Epithelial cell of prostate (primary cell): ENCODE results near the gene LRMDA.

Source experiments
- DNase-seq: peaks from one replicate; pipeline ENCODE4 v3.0.0-alpha.2; 2011; ENCODE audit warnings: low read depth, low spot score
- H3K27ac ChIP-seq: fragments of 450-650 bp; 2 replicates; pipeline ENCODE4 v1.5.1; 2017; ENCODE audit warnings: mild to moderate bottlenecking

The LRMDA gene

GRCh38 chr10:76179806-76180205 lies 748.4 kb downstream of the LRMDA start:
- no peak for DNase-seq
- no peak overlapping the region for H3K27ac ChIP-seq

DNA sequence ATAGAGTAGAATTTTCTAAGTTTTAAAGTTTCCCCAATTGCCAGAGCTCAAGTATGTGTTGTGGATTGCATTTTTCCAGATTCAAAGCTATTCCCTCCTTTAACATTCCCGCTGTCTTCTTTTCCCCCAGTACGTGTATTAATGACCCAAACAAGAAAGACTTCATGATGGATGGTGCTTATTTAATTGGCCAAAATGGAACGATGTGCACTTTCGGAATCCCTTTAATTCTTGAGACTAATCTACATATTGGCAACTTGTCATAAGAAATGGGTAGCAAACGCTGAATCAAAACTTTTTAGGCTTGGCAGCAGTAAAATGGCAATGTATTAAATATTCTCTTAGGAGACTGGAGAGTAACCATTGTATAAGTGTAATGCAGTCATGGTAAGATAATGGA lies 753.2 kb downstream of the LRMDA start:
- no peak overlapping the region for H3K27ac ChIP-seq
- no peak for DNase-seq

- H3K27ac ChIP-seq: no peak overlapping the region
- DNase-seq: no peak
These were observed 754.3 kb downstream of the LRMDA start for GRCh38 chr10:76185471-76186301.

DNA sequence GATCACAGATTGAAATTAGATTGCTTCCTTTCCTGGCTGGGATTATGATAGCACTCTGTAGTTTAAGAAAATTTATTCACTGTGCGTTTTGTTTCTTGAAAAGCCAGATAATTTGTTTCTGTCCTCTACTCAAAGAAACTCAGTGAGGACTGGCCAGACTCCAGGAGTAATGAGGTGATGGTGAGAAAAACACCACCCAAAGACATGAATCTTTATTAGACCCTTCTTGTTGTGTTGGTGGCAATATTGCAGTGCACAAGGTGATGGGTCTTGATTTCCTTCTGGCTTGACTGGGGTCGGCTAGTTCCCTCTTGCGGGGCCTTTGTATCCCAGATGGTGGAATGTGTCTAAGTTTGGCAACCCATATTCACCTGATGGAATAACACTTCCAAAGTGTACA lies 756.8 kb downstream of the LRMDA start:
- DNase-seq: no peak

DNA sequence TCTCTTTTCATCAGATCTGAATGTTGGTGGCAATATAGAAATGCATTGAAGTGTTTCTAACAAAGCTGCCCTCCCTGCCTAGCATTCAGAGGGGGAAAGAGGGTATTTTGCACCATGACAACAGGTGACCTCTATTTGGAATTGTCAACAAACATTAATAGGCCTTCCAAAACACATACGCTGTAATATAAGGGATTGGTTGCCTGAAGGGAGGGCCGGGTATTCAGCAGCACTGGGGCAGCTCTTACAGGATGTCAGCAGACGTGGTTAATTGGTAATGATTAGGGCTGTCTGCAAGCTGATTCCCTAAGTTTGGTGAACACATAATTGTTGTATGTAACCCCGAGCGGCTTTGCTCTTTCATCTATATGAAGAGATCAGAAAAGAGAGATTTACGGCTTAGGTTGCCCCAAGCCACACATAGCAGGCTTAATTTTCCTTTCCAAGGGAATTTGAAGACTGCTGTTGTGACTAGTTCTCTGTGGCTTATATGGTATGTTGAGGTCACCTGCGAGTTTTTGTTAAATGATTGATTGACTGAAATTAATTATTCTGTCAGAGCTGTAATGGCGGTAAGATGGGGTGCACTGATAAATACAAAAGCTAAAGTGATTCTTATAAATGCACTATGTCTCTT lies 759.3 kb downstream of the LRMDA start:
- DNase-seq: no peak
- H3K27ac ChIP-seq: no peak overlapping the region

More for the DNA sequence above, 756.8 kb downstream of the LRMDA start:
- H3K27ac ChIP-seq: no peak overlapping the region

GRCh38 chr10:76191336-76191735 lies 759.9 kb downstream of the LRMDA start:
- H3K27ac ChIP-seq: no peak overlapping the region
- no peak for DNase-seq

DNA sequence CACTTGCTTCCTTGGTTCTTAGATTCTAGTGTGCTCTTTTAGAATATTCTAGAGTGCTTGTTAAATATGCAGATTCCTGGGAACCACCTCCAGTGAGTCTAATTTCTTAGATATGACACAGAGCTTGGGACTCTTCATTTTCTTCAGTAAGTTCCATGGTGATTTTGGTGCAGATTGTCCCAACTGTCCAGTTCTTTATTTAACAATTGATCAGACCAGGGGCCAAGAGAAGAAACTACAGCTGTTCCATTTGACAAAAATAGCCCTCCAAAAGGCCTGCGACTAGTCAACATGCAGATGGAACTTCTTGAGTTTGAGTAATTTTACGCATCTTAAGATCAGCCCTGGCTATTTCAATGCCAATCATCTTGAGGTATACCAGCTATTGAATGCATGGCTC lies 760.7 kb downstream of the LRMDA start:
- no peak overlapping the region for H3K27ac ChIP-seq
- no peak for DNase-seq

DNA sequence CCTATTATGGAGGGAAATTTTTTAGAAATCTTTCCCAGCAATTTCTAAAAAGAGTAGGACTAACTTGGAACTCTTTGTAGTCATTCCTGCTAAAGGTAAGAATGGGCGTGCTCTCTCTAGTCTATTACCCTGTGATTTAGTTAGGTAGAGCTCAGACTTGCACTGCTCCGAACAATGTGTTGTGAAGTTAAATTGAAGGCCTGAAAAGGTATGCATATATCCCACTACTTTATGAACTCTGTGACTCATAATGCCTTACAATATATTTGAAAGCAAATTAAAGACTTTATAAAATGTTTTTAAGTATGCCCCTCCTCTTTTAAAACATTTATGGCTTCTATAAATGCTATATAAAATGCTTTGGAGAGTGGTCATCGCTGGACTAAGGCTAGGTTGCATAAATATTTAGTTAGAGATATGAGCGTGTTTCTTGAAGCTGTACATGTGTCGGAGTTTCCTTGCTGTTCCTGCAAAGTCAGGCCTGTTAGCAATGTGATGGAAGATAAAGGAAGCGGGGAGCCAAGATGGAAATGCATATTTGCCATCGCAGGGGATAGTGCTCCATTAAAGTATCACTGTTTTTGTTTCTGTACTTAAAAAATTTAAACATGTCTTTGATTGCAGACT lies 761.4 kb downstream of the LRMDA start:
- DNase-seq: no peak
- no peak overlapping the region for H3K27ac ChIP-seq

- DNase-seq: no peak
- H3K27ac ChIP-seq: no peak overlapping the region
These were observed 764.4 kb downstream of the LRMDA start for GRCh38 chr10:76195654-76196390.

- DNase-seq: no peak
- H3K27ac ChIP-seq: no peak overlapping the region
These were observed 765.9 kb downstream of the LRMDA start for GRCh38 chr10:76197293-76197692.

GRCh38 chr10:76198287-76199035 lies 767.0 kb downstream of the LRMDA start:
- H3K27ac ChIP-seq: no peak overlapping the region
- no peak for DNase-seq

- no peak for DNase-seq
- H3K27ac ChIP-seq: no peak overlapping the region
These were observed 770.5 kb downstream of the LRMDA start for GRCh38 chr10:76201962-76202361.

DNA sequence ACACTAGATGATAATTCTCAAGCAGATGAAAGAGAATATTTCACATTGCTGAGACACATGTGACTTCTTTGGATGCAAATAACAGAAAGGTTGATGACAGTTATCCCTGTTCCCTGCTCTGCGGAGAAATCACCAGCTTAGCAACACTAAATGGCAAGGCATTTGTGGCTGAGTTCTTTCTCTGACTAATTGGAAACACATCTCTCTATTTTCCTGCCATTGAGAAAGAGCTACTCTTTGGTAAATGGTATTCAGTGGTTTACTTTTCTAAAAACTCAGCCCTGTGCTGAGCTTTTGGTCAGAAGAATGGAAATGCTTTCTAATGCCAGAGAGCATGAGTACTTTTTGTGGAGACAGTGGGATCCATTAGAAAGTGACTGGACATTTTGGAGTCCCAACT lies 771.4 kb downstream of the LRMDA start:
- DNase-seq: no peak
- no peak overlapping the region for H3K27ac ChIP-seq

- no peak for DNase-seq
- no peak overlapping the region for H3K27ac ChIP-seq
These were observed 773.9 kb downstream of the LRMDA start for GRCh38 chr10:76205361-76205760.

DNA sequence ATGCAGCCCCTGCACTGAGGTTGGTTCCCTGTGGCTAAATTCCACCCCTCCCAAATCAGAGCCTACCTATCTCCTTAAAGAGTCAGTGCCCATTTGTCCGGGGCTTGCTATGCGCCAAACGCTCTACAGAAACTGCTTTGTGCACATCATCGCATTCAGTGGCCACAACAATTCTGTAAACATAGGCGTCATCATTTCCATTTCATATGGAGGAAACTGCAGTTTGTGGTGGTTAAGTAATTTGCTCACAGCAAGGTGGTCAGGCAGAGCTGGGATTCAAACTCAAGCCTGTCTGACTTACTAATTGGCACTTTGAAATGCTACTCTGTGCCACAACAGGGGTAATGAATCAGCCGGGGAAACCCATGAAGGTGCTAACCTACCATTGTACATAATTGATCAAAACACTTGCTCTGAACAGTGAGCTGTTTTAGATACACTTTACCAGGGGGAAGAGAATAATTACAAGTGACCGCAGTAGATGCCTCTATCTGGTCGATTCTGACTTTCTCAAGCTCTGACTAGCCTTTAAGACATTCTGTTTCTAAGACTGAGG lies 775.5 kb downstream of the LRMDA start:
- no peak for DNase-seq
- no peak overlapping the region for H3K27ac ChIP-seq

DNA sequence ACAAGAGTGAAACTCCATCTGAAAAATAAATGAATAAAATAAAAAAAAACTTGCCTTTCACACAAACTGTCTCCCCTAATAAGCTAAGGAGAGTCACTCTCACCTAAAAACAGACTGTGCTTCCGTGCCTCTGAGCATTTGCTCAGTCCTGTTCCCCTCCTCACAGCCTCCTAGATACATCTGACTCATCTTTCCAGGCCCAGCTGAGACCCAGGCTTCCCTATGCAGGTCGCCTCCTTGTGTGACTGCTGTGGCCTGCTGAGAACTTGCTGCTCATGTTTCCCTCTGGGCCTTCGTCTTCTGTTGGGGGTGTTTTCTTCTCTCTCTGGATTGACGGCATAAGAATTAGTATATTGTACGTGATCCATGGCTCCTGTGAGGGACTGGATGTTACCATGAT lies 777.7 kb downstream of the LRMDA start:
- no peak overlapping the region for H3K27ac ChIP-seq
- no peak for DNase-seq

DNA sequence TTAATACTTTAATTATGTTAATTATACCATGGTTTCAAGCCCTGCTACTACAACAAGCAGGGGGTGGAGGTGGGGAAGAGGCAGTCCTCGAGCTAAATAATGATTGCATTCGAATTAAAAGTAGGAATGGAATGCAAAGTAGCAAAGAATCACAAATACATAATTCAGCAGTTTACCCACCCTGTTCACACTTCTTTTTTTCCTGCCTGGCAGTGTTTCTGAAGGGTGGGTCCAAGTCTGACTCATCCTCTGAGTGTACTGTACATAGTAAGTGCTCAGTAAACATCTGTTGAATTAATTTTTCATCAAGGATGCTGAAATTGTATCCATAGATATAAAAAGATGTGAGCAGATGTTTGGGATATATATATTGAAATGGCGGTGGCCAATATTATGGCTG lies 778.8 kb downstream of the LRMDA start:
- DNase-seq: no peak

DNA sequence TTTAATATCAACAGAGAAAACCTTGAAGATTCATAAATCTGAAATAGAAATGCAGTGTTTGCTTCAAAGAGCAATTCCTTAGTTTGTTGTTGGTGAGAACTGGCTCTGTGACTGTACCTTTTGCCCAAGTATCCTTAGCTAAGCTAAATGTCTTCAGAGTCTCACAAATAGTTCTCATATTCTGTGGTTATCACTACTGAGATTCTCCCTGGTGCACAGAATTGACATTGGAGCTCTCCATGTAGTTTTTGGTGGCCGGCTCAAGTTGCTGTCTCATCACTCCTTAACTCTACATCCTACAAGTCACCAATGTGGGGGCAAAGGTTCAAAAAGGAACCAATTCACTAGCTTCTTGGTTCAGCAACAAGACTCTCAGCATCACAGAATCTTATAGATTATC lies 780.3 kb downstream of the LRMDA start:
- H3K27ac ChIP-seq: no peak overlapping the region
- DNase-seq: no peak

More for the DNA sequence above, 778.8 kb downstream of the LRMDA start:
- H3K27ac ChIP-seq: no peak overlapping the region

GRCh38 chr10:76213876-76214275 lies 782.5 kb downstream of the LRMDA start:
- DNase-seq: no peak
- no peak overlapping the region for H3K27ac ChIP-seq

DNA sequence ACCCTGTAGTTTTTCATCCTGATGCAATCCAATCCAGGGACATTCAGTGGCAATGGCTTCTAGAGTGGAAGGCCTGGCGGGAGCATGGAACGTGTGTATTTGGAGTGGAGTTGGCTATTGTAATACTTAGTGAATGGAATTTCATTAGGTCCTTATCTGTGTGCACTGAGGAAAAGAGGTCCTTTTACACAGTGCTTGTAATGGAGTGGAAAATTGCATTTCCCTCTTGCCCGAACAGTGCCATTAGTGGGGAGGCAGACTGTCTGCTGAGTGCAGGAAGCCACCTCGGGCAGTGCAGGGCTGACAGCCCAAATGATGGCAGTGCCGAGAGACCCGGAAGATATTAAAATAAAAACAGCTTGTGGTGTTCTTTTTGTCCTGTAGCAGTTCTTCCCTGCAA lies 786.6 kb downstream of the LRMDA start:
- H3K27ac ChIP-seq: no peak overlapping the region
- DNase-seq: no peak
